Measurements from ENCODE around the gene SCN3B. TPM values are rescaled to one million over a fixed set of nuclear protein-coding genes. Genes with fewer than 3 reads are reported as not detected.

The SCN3B gene
- total RNA-seq, 1 experiment from 2014 or later, result 0.79 TPM

DNA sequence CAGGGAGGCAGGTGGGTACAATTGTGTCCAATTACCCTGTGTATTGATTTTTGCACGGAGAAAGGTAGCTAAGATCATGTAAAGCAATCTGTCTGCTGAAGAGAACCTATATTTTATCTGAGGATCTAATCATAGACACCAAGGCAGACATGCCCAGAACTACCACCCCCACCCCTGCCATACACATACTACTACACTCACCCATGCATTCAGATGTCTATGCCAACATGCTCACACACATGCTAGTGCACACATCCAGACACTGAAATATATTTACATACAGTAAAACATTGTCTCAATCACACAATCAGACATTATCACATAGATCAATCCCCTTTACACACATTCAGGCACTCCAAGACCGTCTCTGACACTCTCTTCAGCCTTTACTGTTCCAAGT, 1.8 kb downstream of the SCN3B start:
- Mint-ChIP-seq H3K4me3 (no peak overlapping the region), H3K9me3 (no peaks in the 10 kb centered on the region), H3K36me3 (no peaks in the 10 kb centered on the region), H3K27ac (no peak overlapping the region), H3K27me3 (ENCODE audit: low read depth) (peaks cover 45% of the 10 kb centered on the region), H3K4me1 (peaks cover 14% of the 10 kb centered on the region)
- TF ChIP-seq ATF1 (CRISPR knock-in tag; IDR thresholded peaks at IDR 0.05) (no peak), KAT7 (CRISPR knock-in tag; IDR thresholded peaks at IDR 0.05; ENCODE audit: borderline replicate concordance) (no peak)
- POLR2A ChIA-PET, result no interaction called here
- CTCF ChIA-PET, result interaction anchor here (1.0 to 3.1 kb wide), 4 partner anchors 12 to 58 kb away, joined by 5 to 42 read pairs (median 11); no protein-coding TSS in a partner anchor
- DNase-seq (ENCODE audit: low spot score), result no peak
- no peak for ATAC-seq

DNA sequence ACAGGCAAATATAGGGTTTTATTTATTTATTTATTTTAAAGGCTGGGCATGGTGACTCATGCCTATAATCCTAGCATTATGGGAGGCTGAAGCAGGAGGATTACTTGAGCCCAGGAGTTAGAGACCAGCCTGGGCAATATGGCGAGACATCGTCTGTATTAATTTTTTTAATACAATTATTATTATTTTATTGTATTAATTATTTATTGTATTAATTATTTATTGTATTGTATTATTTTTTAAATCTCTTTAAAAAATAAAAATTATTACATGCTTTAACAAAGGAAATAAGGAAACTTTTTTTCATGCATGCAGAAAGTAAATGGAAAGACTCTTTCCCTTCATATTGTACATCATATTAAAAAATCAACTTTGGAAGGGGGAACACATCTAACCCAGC, 3.5 kb downstream of the SCN3B start:
- TF ChIP-seq, protein P1, sequence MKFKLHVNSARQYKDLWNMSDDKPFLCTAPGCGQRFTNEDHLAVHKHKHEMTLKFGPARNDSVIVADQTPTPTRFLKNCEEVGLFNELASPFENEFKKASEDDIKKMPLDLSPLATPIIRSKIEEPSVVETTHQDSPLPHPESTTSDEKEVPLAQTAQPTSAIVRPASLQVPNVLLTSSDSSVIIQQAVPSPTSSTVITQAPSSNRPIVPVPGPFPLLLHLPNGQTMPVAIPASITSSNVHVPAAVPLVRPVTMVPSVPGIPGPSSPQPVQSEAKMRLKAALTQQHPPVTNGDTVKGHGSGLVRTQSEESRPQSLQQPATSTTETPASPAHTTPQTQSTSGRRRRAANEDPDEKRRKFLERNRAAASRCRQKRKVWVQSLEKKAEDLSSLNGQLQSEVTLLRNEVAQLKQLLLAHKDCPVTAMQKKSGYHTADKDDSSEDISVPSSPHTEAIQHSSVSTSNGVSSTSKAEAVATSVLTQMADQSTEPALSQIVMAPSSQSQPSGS (CRISPR knock-in tag; IDR thresholded peaks at IDR 0.05; ENCODE audit: borderline replicate concordance, low read depth), result no peak
- peak; percentile 96 for TF ChIP-seq HMGA2 (CRISPR knock-in tag; IDR thresholded peaks at IDR 0.05)
- TF ChIP-seq, protein P2, sequence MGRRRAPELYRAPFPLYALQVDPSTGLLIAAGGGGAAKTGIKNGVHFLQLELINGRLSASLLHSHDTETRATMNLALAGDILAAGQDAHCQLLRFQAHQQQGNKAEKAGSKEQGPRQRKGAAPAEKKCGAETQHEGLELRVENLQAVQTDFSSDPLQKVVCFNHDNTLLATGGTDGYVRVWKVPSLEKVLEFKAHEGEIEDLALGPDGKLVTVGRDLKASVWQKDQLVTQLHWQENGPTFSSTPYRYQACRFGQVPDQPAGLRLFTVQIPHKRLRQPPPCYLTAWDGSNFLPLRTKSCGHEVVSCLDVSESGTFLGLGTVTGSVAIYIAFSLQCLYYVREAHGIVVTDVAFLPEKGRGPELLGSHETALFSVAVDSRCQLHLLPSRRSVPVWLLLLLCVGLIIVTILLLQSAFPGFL (CRISPR knock-in tag; IDR thresholded peaks at IDR 0.05; ENCODE audit: borderline replicate concordance), result no peak
- no peak for TF ChIP-seq ZNF671 (CRISPR knock-in tag; IDR thresholded peaks at IDR 0.05)
- no peak for TF ChIP-seq ZNF263 (CRISPR knock-in tag; IDR thresholded peaks at IDR 0.05; ENCODE audit: low read depth)
- TF ChIP-seq TEAD1 (CRISPR knock-in tag; IDR thresholded peaks at IDR 0.05), result no peak
- no peak for TF ChIP-seq ZNF423 (CRISPR knock-in tag; IDR thresholded peaks at IDR 0.05)
- Mint-ChIP-seq H3K4me1 (peaks cover 11% of the 10 kb centered on the region), H3K9me3 (no peaks in the 10 kb centered on the region), H3K27ac (no peak overlapping the region), H3K27me3 (ENCODE audit: low read depth) (peaks cover 38% of the 10 kb centered on the region), H3K4me3 (no peak overlapping the region), H3K36me3 (no peaks in the 10 kb centered on the region)
- ChIA-PET POLR2A (no interaction called here), CTCF (interaction anchor here (1.3 to 1.9 kb wide), 2 partner anchors 10 to 57 kb away, joined by 5 read pairs; no protein-coding TSS in a partner anchor)
- DNase-seq (ENCODE audit: low spot score) (no peak), ATAC-seq (no peak)

DNA sequence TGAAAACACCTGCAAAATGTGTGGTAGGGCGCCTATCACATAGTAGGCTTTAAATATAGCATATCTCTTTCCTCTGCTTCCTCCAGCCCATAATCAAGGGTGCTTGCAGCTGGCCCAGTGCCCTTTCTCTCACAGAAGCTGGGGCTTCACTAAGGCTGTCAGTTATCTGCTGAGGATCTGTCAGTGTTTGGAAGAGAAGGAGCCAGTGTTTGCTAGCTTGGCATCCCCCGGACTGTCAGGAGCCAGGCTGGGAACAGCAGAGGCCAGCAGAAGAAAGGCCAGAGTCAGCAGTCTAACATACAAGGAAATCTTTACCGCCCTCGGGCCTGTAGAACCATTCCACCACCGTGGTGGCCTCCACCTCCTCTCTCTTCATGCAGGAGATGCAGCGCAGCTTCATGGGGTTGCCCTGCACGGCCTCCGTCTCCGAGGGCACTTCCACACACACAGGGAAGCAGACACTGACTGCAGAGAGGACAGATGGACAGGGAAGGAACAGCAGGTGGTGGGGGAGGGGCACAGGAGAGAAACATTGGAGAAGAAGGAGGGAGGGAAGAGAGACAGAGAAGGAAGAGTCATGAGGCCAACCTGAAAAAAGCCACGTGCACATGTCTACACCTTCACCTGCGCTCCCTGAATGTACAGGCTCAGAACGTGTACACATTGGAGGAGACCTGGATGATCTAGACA, 9.0 kb downstream of the SCN3B start:
- Mint-ChIP-seq H3K9me3 (no peaks in the 10 kb centered on the region), H3K4me1 (peaks cover 16% of the 10 kb centered on the region), H3K27me3 (ENCODE audit: low read depth) (no peaks in the 10 kb centered on the region; the same call in 1 of the 2 replicates), H3K27ac (no peak overlapping the region), H3K4me3 (no peak overlapping the region), H3K36me3 (no peaks in the 10 kb centered on the region)
- DNase-seq (ENCODE audit: low spot score), result no peak
- ChIA-PET CTCF (interaction anchor here (1.2 to 3.1 kb wide), 3 partner anchors 9 to 66 kb away, joined by 6 to 27 read pairs (median 15); partner anchors contain the start of gene SCN3B), POLR2A (no interaction called here)
- TF ChIP-seq NR1H2 (CRISPR knock-in tag; IDR thresholded peaks at IDR 0.05) (no peak), ZNF219 (CRISPR knock-in tag; IDR thresholded peaks at IDR 0.05; ENCODE audit: borderline replicate concordance) (no peak), FOXP1 (CRISPR knock-in tag; IDR thresholded peaks at IDR 0.05; ENCODE audit: borderline replicate concordance) (no peak)
- TF ChIP-seq, protein P3, sequence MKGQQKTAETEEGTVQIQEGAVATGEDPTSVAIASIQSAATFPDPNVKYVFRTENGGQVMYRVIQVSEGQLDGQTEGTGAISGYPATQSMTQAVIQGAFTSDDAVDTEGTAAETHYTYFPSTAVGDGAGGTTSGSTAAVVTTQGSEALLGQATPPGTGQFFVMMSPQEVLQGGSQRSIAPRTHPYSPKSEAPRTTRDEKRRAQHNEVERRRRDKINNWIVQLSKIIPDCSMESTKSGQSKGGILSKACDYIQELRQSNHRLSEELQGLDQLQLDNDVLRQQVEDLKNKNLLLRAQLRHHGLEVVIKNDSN (CRISPR knock-in tag; IDR thresholded peaks at IDR 0.05), result no peak
- no peak for ATAC-seq

DNA sequence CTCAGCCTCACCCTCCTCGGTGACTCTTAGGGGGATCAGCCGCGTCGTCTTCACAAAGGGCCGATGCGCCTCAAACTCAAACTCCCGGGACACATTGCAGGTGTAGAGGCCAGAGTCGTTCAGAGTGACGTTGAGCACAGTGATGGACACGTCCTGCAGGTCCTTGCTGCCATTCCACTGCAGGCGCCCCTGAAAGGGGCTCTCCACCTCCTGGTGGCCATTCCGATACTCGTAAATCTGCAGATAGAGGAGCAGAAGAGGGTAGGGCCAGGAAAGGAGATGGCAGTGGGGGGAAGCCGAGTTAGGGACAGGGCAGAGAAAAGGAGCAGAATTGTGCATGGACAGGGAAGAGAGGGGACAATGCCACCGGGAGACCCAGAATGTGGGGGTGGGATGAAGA, 12.0 kb downstream of the SCN3B start:
- ATAC-seq, result peak; percentile 18
- Mint-ChIP-seq H3K36me3 (no peaks in the 10 kb centered on the region), H3K27me3 (ENCODE audit: low read depth) (no peaks in the 10 kb centered on the region; the same call in 1 of the 2 replicates), H3K9me3 (no peaks in the 10 kb centered on the region), H3K27ac (no peak overlapping the region), H3K4me1 (peaks cover 31% of the 10 kb centered on the region), H3K4me3 (no peak overlapping the region)
- ChIA-PET POLR2A (no interaction called here), CTCF (interaction anchor here (0.9 to 8.8 kb wide), 4 partner anchors 12 to 429 kb away, joined by 3 to 153 read pairs (median 18); partner anchors contain the start of gene SCN3B)
- DNase-seq (ENCODE audit: low spot score), result peak; percentile 20
- TF ChIP-seq GABPB1 (CRISPR knock-in tag; IDR thresholded peaks at IDR 0.05) (no peak), ZNF138 (CRISPR knock-in tag; conservative IDR thresholded peaks at IDR 0.05) (no peak)
- TF ChIP-seq, protein P4, sequence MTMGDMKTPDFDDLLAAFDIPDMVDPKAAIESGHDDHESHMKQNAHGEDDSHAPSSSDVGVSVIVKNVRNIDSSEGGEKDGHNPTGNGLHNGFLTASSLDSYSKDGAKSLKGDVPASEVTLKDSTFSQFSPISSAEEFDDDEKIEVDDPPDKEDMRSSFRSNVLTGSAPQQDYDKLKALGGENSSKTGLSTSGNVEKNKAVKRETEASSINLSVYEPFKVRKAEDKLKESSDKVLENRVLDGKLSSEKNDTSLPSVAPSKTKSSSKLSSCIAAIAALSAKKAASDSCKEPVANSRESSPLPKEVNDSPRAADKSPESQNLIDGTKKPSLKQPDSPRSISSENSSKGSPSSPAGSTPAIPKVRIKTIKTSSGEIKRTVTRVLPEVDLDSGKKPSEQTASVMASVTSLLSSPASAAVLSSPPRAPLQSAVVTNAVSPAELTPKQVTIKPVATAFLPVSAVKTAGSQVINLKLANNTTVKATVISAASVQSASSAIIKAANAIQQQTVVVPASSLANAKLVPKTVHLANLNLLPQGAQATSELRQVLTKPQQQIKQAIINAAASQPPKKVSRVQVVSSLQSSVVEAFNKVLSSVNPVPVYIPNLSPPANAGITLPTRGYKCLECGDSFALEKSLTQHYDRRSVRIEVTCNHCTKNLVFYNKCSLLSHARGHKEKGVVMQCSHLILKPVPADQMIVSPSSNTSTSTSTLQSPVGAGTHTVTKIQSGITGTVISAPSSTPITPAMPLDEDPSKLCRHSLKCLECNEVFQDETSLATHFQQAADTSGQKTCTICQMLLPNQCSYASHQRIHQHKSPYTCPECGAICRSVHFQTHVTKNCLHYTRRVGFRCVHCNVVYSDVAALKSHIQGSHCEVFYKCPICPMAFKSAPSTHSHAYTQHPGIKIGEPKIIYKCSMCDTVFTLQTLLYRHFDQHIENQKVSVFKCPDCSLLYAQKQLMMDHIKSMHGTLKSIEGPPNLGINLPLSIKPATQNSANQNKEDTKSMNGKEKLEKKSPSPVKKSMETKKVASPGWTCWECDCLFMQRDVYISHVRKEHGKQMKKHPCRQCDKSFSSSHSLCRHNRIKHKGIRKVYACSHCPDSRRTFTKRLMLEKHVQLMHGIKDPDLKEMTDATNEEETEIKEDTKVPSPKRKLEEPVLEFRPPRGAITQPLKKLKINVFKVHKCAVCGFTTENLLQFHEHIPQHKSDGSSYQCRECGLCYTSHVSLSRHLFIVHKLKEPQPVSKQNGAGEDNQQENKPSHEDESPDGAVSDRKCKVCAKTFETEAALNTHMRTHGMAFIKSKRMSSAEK (CRISPR knock-in tag; IDR thresholded peaks at IDR 0.05; ENCODE audit: borderline replicate concordance), result no peak
- TF ChIP-seq, protein P5, sequence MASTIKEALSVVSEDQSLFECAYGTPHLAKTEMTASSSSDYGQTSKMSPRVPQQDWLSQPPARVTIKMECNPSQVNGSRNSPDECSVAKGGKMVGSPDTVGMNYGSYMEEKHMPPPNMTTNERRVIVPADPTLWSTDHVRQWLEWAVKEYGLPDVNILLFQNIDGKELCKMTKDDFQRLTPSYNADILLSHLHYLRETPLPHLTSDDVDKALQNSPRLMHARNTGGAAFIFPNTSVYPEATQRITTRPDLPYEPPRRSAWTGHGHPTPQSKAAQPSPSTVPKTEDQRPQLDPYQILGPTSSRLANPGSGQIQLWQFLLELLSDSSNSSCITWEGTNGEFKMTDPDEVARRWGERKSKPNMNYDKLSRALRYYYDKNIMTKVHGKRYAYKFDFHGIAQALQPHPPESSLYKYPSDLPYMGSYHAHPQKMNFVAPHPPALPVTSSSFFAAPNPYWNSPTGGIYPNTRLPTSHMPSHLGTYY (CRISPR knock-in tag; IDR thresholded peaks at IDR 0.05), result no peak
